Measurements from ENCODE around the gene CD22.

Gene CD22

GRCh38 chr19:35389192-35389861 lies 60.3 kb downstream of the CD22 start:
- no peak for DNase-seq

GRCh38 chr19:35392742-35393715 lies 64.0 kb downstream of the CD22 start:
- DNase-seq: peak; percentile 35 to 65

- peak; percentile 23 to 27 for DNase-seq
Measured at GRCh38 chr19:35395382-35396199, 66.6 kb downstream of the CD22 start.

- no peak for DNase-seq
Measured at GRCh38 chr19:35396240-35396885, 67.4 kb downstream of the CD22 start.
